B cell (primary cell): ENCODE results near the gene CLRN2. TPM values are rescaled to one million over a fixed set of nuclear protein-coding genes. Genes with fewer than 3 reads are reported as not detected.
A peak's percentile ranks its signal among the peaks of the same experiment; 100 is the strongest.

ENCODE experiments used
- ATAC-seq: fragments of 200-7000 bp; cut with Tn5 transposase; one replicate; pipeline ENCODE4 v1.10.0; 2021; ENCODE audit warnings: low read depth, mild to moderate bottlenecking, moderate number of reproducible peaks, moderate library complexity
- CTCF ChIA-PET: fragments of 350-600 bp; sonication (Branson Sonifier 250); formaldehyde crosslinking; loops from one replicate; lab custom pipeline; 2021; ENCODE audit warnings: antibody characterized with exemption, inconsistent platforms; lab: Charles Lee
- POLR2A ChIA-PET: fragments of 350-600 bp; sonication (Branson Sonifier 250); formaldehyde crosslinking; loops from one replicate; lab custom pipeline; 2021; ENCODE audit warnings: antibody characterized with exemption; lab: Charles Lee
- DNase-seq: peaks from one replicate; pipeline ENCODE4 v3.0.0; 2013
- H2AFZ ChIP-seq: 2 replicates; pipeline ENCODE4 v1.6.1; 2012; ENCODE audit warnings: mild to moderate bottlenecking, low read depth, low read length; ENCODE audit not compliant: insufficient read depth, poor library complexity, severe bottlenecking
- H3K27ac ChIP-seq, 2 donors: 1 replicate in 1 of 2; 2 replicates in 1 of 2; pipeline ENCODE4 v1.5.1; 2012 to 2013; ENCODE audit warnings: low read length in 2 of 2, mild to moderate bottlenecking in 2 of 2, moderate library complexity in 1 of 2
- H3K27me3 ChIP-seq, 4 experiments: fragments of 200-600 bp in 1 of 4; sonication (generic) in 1 of 4; replicated peaks in 1 of 4; 1 replicate in 2 of 4; 2 replicates in 2 of 4; pipeline versions ENCODE4 v1.6.1 to v1.7.0; 2013 to 2016; ENCODE audit warnings: low read length in 3 of 4, mild to moderate bottlenecking in 2 of 4, mixed read lengths in 1 of 4, moderate library complexity in 1 of 4; ENCODE audit not compliant: insufficient read depth in 4 of 4, control insufficient read depth in 3 of 4; ENCODE audit errors: control extremely low read depth in 1 of 4
- H3K36me3 ChIP-seq, 2 experiments: replicated peaks in 1 of 2; 1 replicate in 1 of 2; 2 replicates in 1 of 2; pipeline versions ENCODE4 v1.6.1 to v1.7.1; 2013; ENCODE audit warnings: low read length in 1 of 2; ENCODE audit not compliant: insufficient read depth in 2 of 2, control insufficient read depth in 1 of 2; ENCODE audit errors: control extremely low read depth in 1 of 2, extremely low read depth in 1 of 2
- H3K4me1 ChIP-seq, 2 donors: fragments of 200-600 bp in 1 of 2; sonication (generic) in 1 of 2; 1 replicate in 1 of 2; 2 replicates in 1 of 2; pipeline versions ENCODE4 v1.5.1 to v1.6.1; 2013 to 2017; ENCODE audit warnings: low read length in 2 of 2; ENCODE audit not compliant: control insufficient read depth in 2 of 2, insufficient read depth in 2 of 2
- H3K4me2 ChIP-seq: replicated peaks from 2 replicates; pipeline ENCODE3; 2012; ENCODE audit warnings: mild to moderate bottlenecking, low read depth, low read length; ENCODE audit not compliant: poor library complexity, severe bottlenecking
- H3K4me3 ChIP-seq, 5 experiments: fragments of 200-600 bp in 1 of 5; sonication (generic) in 1 of 5; 1 replicate in 3 of 5; 2 replicates in 2 of 5; pipeline versions ENCODE4 v1.5.1 to v1.7.0; 2011 to 2016; ENCODE audit warnings: low read length in 4 of 5, mild to moderate bottlenecking in 4 of 5, low read depth in 2 of 5, control low read depth in 1 of 5, moderate library complexity in 1 of 5; ENCODE audit not compliant: insufficient read depth in 1 of 5; ENCODE audit errors: control extremely low read depth in 1 of 5, extremely low read depth in 1 of 5
- H3K79me2 ChIP-seq: fragments of 200-600 bp; sonication (generic); one replicate; pipeline ENCODE4 v1.6.0; 2016; ENCODE audit warnings: low read length; ENCODE audit not compliant: control insufficient read depth, insufficient read depth
- H3K9ac ChIP-seq: fragments of 200-600 bp; sonication (generic); 2 replicates; pipeline ENCODE4 v1.6.1; 2017; ENCODE audit warnings: mild to moderate bottlenecking, low read length, moderate library complexity
- H3K9me3 ChIP-seq, 3 donors: one replicate each; pipeline versions ENCODE4 v1.6.1 to v1.7.1; 2013; ENCODE audit warnings: low read length in 2 of 3; ENCODE audit not compliant: control insufficient read depth in 2 of 3, insufficient read depth in 1 of 3; ENCODE audit errors: control extremely low read depth in 1 of 3
- H4K20me1 ChIP-seq: 2 replicates; pipeline ENCODE4 v1.6.0; 2012; ENCODE audit warnings: mild to moderate bottlenecking, low read length; ENCODE audit not compliant: insufficient read depth, control insufficient read depth, poor library complexity, severe bottlenecking
- H3K27ac Mint-ChIP-seq: one replicate; pipeline ENCODE4 v1.8.0; 2021; ENCODE audit warnings: mixed read lengths
- H3K27me3 Mint-ChIP-seq: one replicate; pipeline ENCODE4 v1.8.0; 2021; ENCODE audit warnings: mixed read lengths
- H3K4me1 Mint-ChIP-seq: one replicate; pipeline ENCODE4 v1.8.0; 2021; ENCODE audit warnings: mixed read lengths
- H3K4me3 Mint-ChIP-seq: one replicate; pipeline ENCODE4 v1.8.0; 2021; ENCODE audit warnings: mixed read lengths
- H3K9me3 Mint-ChIP-seq: one replicate; pipeline ENCODE4 v1.8.0; 2022; ENCODE audit warnings: mixed read lengths; ENCODE audit not compliant: insufficient read depth
- CTCF ChIP-seq: fragments of 200-600 bp; IDR thresholded peaks from one replicate; pipeline ENCODE4 v1.8.0; 2022; ENCODE audit warnings: antibody characterized with exemption, mild to moderate bottlenecking
- EZH2 ChIP-seq: IDR thresholded peaks from 2 replicates; pipeline ENCODE4 v1.6.1; 2012; ENCODE audit warnings: borderline replicate concordance, low read depth, mild to moderate bottlenecking, moderate library complexity, low read length; ENCODE audit not compliant: insufficient read depth, poor library complexity, severe bottlenecking
- WGBS: methylation state at CpG from one replicate; pipeline ENCODE4 v1.1.5; 2013; ENCODE audit warnings: missing lambda C conversion rate; ENCODE audit not compliant: insufficient coverage; 5-methylcytosine and 5-hydroxymethylcytosine counted together
- intact Hi-C: fragments of 100-400 bp; cut with micrococcal nuclease; formaldehyde crosslinking; loops from one replicate; pipeline ENCODE4 v1.10.0; 2022
- polyA plus RNA-seq: library from polyadenylated mRNA; depleted of rRNA; stranded (reverse); fragments of >200 nt; gene quantifications from 2 replicates; pipeline ENCODE4 v1.2.3, GENCODE V29; 2012
- total RNA-seq, 2 donors: library from RNA; stranded (reverse); fragments of 120-200 nt in 1 of 2; gene quantifications; 1 replicate in 1 of 2; 2 replicates in 1 of 2; pipeline versions ENCODE4 v1.2.3 to v1.2.4, GENCODE V29; 2013 to 2022

Gene CLRN2
- total and polyA plus RNA-seq, 2 donors (not counting 1 experiment from before 2014, with no cell fraction given), result not detected

DNA sequence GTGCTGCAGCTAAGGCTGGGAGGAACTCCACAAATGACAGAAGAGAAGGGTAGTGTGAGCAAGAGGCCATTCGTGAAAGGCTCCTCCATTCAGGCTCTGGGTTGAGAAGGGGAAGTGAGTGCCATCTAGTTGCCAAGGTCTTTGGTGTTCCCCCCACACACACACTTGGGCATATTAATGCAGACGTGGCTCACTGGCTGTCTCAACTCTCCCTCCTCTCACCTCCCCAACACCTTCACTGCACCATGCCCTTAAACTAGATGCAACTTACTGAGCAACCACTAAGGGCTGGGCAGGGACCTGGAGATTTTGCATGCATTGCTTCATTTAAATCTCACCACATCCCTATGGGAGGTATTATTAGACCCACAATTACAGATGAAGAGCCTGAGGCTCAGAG, 8.7 kb downstream of the CLRN2 start:
- no peak overlapping the region for H3K4me3 Mint-ChIP-seq
- H3K27ac Mint-ChIP-seq, result no peak overlapping the region
- 25% methylated on average over 1 of the region's 2 CpGs for WGBS
- no peak overlapping the region for H3K27ac ChIP-seq
- H3K4me1 Mint-ChIP-seq, result no peaks in the 10 kb centered on the region
- no peaks in the 10 kb centered on the region for H4K20me1 ChIP-seq
- no peaks in the 10 kb centered on the region for H3K9me3 Mint-ChIP-seq
- no peak for TF ChIP-seq EZH2
- TF ChIP-seq CTCF, result no peak
- ChIA-PET POLR2A (no interaction called here), CTCF (no interaction called here)
- peak overlapping the region; percentile 3 for H2AFZ ChIP-seq
- no peak for DNase-seq
- no peak overlapping the region for H3K4me2 ChIP-seq
- no peaks in the 10 kb centered on the region for H3K9me3 ChIP-seq
- intact Hi-C loops, result no loop called here
- H3K4me1 ChIP-seq, result no peaks in the 10 kb centered on the region
- H3K4me3 ChIP-seq, result no peak overlapping the region
- peaks cover 23% of the 10 kb centered on the region for H3K27me3 Mint-ChIP-seq
- no peaks in the 10 kb centered on the region for H3K79me2 ChIP-seq
- no peaks in the 10 kb centered on the region for H3K36me3 ChIP-seq
- peaks cover 0 to 6% (median 3%) of the 10 kb centered on the region in 4 experiments for H3K27me3 ChIP-seq
- no peak for ATAC-seq
- no peak overlapping the region for H3K9ac ChIP-seq

DNA sequence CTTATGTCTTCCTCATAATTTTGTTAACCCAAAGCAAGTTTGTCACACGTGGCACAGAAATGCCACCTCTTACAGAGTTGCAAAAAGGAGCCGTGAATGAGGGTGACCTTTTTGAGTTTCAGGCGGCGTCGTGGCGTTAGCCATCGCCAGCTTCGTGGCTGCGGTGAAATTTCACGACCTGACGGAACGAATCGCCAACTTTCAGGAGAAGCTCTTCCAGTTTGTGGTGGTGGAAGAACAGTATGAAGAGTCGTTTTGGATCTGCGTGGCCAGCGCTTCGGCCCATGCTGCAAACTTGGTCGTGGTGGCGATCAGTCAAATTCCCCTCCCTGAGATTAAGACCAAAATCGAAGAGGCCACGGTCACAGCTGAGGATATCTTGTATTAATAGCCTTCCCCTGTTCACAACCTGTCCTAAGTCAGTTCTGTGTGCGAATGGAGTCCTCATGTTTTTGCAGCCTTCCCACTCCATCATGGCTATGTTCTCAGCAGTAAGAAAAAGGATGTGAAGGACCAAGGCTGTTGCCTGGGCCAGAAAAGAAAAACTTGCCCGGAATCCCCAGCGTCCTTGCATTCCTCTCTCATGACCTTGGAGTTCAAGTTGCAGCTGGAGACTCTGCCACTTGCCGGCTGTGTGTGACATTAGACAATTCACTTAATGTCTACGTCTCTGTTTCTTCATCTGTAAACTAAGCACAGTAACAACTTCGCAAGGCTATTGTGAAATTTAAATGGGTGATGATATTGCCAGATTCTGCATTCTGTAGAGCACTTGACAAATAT, 11.9 kb downstream of the CLRN2 start:
- ChIA-PET CTCF (no interaction called here), POLR2A (interaction anchor here (0.6 kb wide), 1 partner anchor 26 kb away, joined by 3 read pairs; no protein-coding TSS in a partner anchor)
- Histone ChIP-seq H3K4me3 (no peak overlapping the region), H2AFZ (no peak overlapping the region), H3K27ac (no peak overlapping the region), H3K9ac (no peak overlapping the region), H4K20me1 (no peaks in the 10 kb centered on the region), H3K36me3 (no peaks in the 10 kb centered on the region), H3K27me3 (peaks cover 0 to 4% (median 1%) of the 10 kb centered on the region in 4 experiments), H3K4me2 (no peak overlapping the region), H3K9me3 (no peaks in the 10 kb centered on the region), H3K4me1 (no peaks in the 10 kb centered on the region), H3K79me2 (no peaks in the 10 kb centered on the region)
- ATAC-seq (no peak), DNase-seq (no peak)
- intact Hi-C loops, result no loop called here
- TF ChIP-seq CTCF, result no peak
- no peak for TF ChIP-seq EZH2
- Mint-ChIP-seq H3K4me1 (no peaks in the 10 kb centered on the region), H3K27ac (no peak overlapping the region), H3K9me3 (no peaks in the 10 kb centered on the region), H3K27me3 (peaks cover 22% of the 10 kb centered on the region), H3K4me3 (no peak overlapping the region)
- 95% methylated on average over 22 of the region's 27 CpGs for WGBS
